Liver (tissue), 9 donors: ENCODE data around the gene C2orf69. TPM values are rescaled to one million over a fixed set of nuclear protein-coding genes. Genes with fewer than 3 reads are reported as not detected.

Experiments used
- DNase-seq: peaks from one replicate; pipeline ENCODE4 v3.0.0-alpha.2; 2017; ENCODE audit warnings: low spot score
- H3K27ac ChIP-seq, 2 donors: one replicate each; pipeline ENCODE4 v1.7.0; 2013; ENCODE audit warnings: inconsistent platforms in 2 of 2, low read length in 2 of 2, control low read depth in 1 of 2, low read depth in 1 of 2, mild to moderate bottlenecking in 1 of 2
- H3K27me3 ChIP-seq, 4 donors: one replicate each; pipeline versions ENCODE4 v1.6.1 to v1.7.0; 2013; ENCODE audit warnings: low read length in 3 of 4, inconsistent platforms in 1 of 4, mild to moderate bottlenecking in 1 of 4, moderate library complexity in 1 of 4; ENCODE audit not compliant: control insufficient read depth in 4 of 4, insufficient read depth in 4 of 4
- H3K36me3 ChIP-seq, 4 donors: one replicate each; pipeline versions ENCODE4 v1.6.1 to v1.7.0; 2013; ENCODE audit warnings: low read length in 3 of 4, mild to moderate bottlenecking in 3 of 4, low read depth in 1 of 4, moderate library complexity in 1 of 4; ENCODE audit not compliant: control insufficient read depth in 4 of 4, insufficient read depth in 3 of 4
- H3K4me1 ChIP-seq, 4 donors: one replicate each; pipeline versions ENCODE4 v1.6.1 to v1.7.0; 2013; ENCODE audit warnings: low read length in 3 of 4, mild to moderate bottlenecking in 3 of 4, moderate library complexity in 1 of 4; ENCODE audit not compliant: control insufficient read depth in 4 of 4, insufficient read depth in 4 of 4
- H3K4me3 ChIP-seq, 3 donors: one replicate each; pipeline versions ENCODE4 v1.6.1 to v1.7.0; 2013; ENCODE audit warnings: low read length in 3 of 3, control low read depth in 1 of 3, low read depth in 1 of 3, mild to moderate bottlenecking in 1 of 3
- H3K9ac ChIP-seq, 2 donors: one replicate each; pipeline ENCODE4 v1.7.0; 2013; ENCODE audit warnings: low read length in 2 of 2, mild to moderate bottlenecking in 2 of 2, moderate library complexity in 2 of 2, control low read depth in 1 of 2, low read depth in 1 of 2
- H3K9me3 ChIP-seq, 4 donors: one replicate each; pipeline versions ENCODE4 v1.6.1 to v1.7.0; 2013; ENCODE audit warnings: low read length in 3 of 4; ENCODE audit not compliant: control insufficient read depth in 4 of 4
- ATF3 ChIP-seq: IDR thresholded peaks from 2 replicates; pipeline ENCODE4 v1.6.1; 2016; ENCODE audit warnings: antibody characterized with exemption
- FOXA2 ChIP-seq: IDR thresholded peaks from 2 replicates; pipeline ENCODE4 v1.6.1; 2016; ENCODE audit warnings: antibody characterized with exemption
- GABPA ChIP-seq, 2 donors: IDR thresholded peaks in 1 of 2; conservative IDR thresholded peaks in 1 of 2; 2 replicates each; pipeline ENCODE4 v1.6.1; 2016; ENCODE audit warnings: antibody characterized with exemption in 2 of 2, mild to moderate bottlenecking in 1 of 2, moderate library complexity in 1 of 2
- HNF4A ChIP-seq, 2 donors: conservative IDR thresholded peaks; 2 replicates each; pipeline ENCODE4 v1.6.1; 2016; ENCODE audit warnings: antibody characterized with exemption in 2 of 2, mild to moderate bottlenecking in 2 of 2
- HNF4G ChIP-seq: IDR thresholded peaks from 2 replicates; pipeline ENCODE4 v1.6.1; 2016; ENCODE audit warnings: antibody characterized with exemption
- JUND ChIP-seq, 2 donors: IDR thresholded peaks; 2 replicates each; pipeline ENCODE4 v1.6.1; 2016; ENCODE audit warnings: antibody characterized with exemption in 2 of 2
- MAX ChIP-seq: IDR thresholded peaks from 2 replicates; pipeline ENCODE4 v1.6.1; 2016; ENCODE audit warnings: antibody characterized with exemption
- NR2F2 ChIP-seq: IDR thresholded peaks from 2 replicates; pipeline ENCODE4 v1.6.1; 2016; ENCODE audit warnings: antibody characterized with exemption
- RXRA ChIP-seq, 2 donors: IDR thresholded peaks; 2 replicates each; pipeline ENCODE4 v1.6.1; 2017 to 2018; ENCODE audit warnings: antibody characterized with exemption in 2 of 2, mild to moderate bottlenecking in 1 of 2
- SP1 ChIP-seq: IDR thresholded peaks from 2 replicates; pipeline ENCODE4 v1.6.1; 2018; ENCODE audit warnings: antibody characterized with exemption, mild to moderate bottlenecking
- TAF1 ChIP-seq: conservative IDR thresholded peaks from 2 replicates; pipeline ENCODE4 v1.6.1; 2016; ENCODE audit warnings: antibody characterized with exemption, mild to moderate bottlenecking
- ZBTB33 ChIP-seq: IDR thresholded peaks from 2 replicates; pipeline ENCODE4 v1.6.1; 2016; ENCODE audit warnings: antibody characterized with exemption
- WGBS: extraction: QIAGEN DNeasy Blood & Tissue Kit; methylation state at CpG from one replicate; pipeline ENCODE4 v1.1.7; 2013; 5-methylcytosine and 5-hydroxymethylcytosine counted together
- polyA plus RNA-seq, 2 donors: library from polyadenylated mRNA; stranded (reverse) in 1 of 2; unstranded in 1 of 2; fragments of 200-250 nt in 1 of 2; fragments of >200 nt in 1 of 2; fragmentation: Nextera tagmentation in 1 of 2; extraction: Ambion mirVana in 1 of 2; gene quantifications; one replicate each; pipeline versions ENCODE4 v1.2.1 to v1.2.3, GENCODE V29; 2013 to 2015
- total RNA-seq, 2 donors: library from RNA; depleted of rRNA; stranded (reverse); fragments of >200 nt; gene quantifications; one replicate each; pipeline ENCODE4 v1.2.3, GENCODE V29; 2014
- TF ChIP-seq, protein P1 (sequence below): fragments of 150-350 bp; IDR thresholded peaks from 2 replicates; pipeline ENCODE4 v1.5.1; 2017; ENCODE audit warnings: improper control_type of control experiment, low read depth, low read length; ENCODE audit not compliant: missing input control
- TF ChIP-seq, protein P2 (sequence below): IDR thresholded peaks from 2 replicates; pipeline ENCODE4 v1.6.1; 2016; ENCODE audit warnings: antibody characterized with exemption, mild to moderate bottlenecking
- donor health status: healthy.
- donor health status: healthy.
- donor health status: healthy.
- donor health status: healthy.
- donor health status: healthy.

Gene C2orf69
- total and polyA plus RNA-seq, 4 donors, result 4.3 to 9.1 (median 6.2) TPM

DNA sequence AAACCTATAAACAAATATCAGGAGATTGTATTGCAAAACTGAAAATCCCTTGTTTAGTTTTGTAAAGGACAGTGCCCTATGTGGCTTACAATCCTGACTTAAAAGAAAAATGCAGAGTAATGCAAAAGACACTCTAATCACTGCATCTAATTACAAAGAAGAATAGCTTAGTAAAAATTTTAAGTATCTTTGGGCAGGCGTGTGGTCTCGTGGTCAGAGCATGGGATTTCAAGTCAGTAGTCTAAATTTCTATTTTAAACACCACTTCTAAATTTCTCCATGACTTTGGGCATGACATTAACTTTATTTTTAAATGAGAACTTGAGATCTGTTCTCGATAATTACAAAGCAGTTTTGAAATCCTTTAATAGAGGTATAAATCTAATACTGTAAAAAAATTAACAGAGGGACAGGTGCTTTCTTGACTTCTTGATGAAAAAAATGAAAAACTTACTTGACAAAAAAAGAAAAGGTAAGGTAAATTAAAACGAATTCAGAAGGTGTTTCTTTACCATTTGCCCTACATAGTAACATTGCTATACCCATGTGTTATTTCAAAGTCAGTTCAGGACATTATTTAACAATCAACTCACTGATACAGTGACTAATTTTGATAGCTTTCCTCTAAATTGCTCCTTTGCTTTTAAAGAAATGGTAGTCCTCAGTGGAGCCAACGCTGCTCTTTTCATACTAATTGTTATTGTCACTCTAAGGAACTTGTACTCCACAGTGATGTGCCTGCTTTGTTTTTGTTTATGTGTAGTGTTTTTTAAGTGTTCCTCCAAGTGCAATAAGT lies 42.5 kb upstream of the C2orf69 start:
- no peak overlapping the region for H3K9ac ChIP-seq
- WGBS, result 77% methylated on average over 5 of the region's 5 CpGs
- H3K9me3 ChIP-seq, result no peaks in the 10 kb centered on the region
- no peak overlapping the region for H3K4me3 ChIP-seq
- H3K4me1 ChIP-seq, result no peaks in the 10 kb centered on the region
- H3K27ac ChIP-seq, result no peak overlapping the region
- no peak for TF ChIP-seq HNF4A (conservative IDR thresholded peaks at IDR 0.05)
- no peak for TF ChIP-seq ZBTB33
- no peak for TF ChIP-seq ATF3
- TF ChIP-seq HNF4G, result no peak
- TF ChIP-seq SP1, result no peak
- TF ChIP-seq GABPA (IDR thresholded peaks at IDR 0.05 in 1 of 2, conservative IDR thresholded peaks at IDR 0.05 in 1 of 2), result no peak
- TF ChIP-seq FOXA2, result no peak
- no peak for TF ChIP-seq MAX
- TF ChIP-seq, protein P1, sequence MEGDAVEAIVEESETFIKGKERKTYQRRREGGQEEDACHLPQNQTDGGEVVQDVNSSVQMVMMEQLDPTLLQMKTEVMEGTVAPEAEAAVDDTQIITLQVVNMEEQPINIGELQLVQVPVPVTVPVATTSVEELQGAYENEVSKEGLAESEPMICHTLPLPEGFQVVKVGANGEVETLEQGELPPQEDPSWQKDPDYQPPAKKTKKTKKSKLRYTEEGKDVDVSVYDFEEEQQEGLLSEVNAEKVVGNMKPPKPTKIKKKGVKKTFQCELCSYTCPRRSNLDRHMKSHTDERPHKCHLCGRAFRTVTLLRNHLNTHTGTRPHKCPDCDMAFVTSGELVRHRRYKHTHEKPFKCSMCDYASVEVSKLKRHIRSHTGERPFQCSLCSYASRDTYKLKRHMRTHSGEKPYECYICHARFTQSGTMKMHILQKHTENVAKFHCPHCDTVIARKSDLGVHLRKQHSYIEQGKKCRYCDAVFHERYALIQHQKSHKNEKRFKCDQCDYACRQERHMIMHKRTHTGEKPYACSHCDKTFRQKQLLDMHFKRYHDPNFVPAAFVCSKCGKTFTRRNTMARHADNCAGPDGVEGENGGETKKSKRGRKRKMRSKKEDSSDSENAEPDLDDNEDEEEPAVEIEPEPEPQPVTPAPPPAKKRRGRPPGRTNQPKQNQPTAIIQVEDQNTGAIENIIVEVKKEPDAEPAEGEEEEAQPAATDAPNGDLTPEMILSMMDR, result no peak
- no peak for TF ChIP-seq TAF1
- TF ChIP-seq, protein P2, sequence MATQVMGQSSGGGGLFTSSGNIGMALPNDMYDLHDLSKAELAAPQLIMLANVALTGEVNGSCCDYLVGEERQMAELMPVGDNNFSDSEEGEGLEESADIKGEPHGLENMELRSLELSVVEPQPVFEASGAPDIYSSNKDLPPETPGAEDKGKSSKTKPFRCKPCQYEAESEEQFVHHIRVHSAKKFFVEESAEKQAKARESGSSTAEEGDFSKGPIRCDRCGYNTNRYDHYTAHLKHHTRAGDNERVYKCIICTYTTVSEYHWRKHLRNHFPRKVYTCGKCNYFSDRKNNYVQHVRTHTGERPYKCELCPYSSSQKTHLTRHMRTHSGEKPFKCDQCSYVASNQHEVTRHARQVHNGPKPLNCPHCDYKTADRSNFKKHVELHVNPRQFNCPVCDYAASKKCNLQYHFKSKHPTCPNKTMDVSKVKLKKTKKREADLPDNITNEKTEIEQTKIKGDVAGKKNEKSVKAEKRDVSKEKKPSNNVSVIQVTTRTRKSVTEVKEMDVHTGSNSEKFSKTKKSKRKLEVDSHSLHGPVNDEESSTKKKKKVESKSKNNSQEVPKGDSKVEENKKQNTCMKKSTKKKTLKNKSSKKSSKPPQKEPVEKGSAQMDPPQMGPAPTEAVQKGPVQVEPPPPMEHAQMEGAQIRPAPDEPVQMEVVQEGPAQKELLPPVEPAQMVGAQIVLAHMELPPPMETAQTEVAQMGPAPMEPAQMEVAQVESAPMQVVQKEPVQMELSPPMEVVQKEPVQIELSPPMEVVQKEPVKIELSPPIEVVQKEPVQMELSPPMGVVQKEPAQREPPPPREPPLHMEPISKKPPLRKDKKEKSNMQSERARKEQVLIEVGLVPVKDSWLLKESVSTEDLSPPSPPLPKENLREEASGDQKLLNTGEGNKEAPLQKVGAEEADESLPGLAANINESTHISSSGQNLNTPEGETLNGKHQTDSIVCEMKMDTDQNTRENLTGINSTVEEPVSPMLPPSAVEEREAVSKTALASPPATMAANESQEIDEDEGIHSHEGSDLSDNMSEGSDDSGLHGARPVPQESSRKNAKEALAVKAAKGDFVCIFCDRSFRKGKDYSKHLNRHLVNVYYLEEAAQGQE, result no peak
- TF ChIP-seq JUND (IDR thresholded peaks at IDR 0.05), result no peak
- no peak for TF ChIP-seq RXRA (IDR thresholded peaks at IDR 0.05)
- no peak for TF ChIP-seq NR2F2
- no peaks in the 10 kb centered on the region for H3K27me3 ChIP-seq
- no peak for DNase-seq
- H3K36me3 ChIP-seq, result no peaks in the 10 kb centered on the region

GRCh38 chr2:199869227-199869541 lies 41.9 kb upstream of the C2orf69 start:
- 88% methylated on average over 1 of the region's 1 CpG for WGBS
- Histone ChIP-seq H3K9me3 (peaks cover 3 to 4% (median 4%) of the 10 kb centered on the region in 4 donors), H3K9ac (no peak overlapping the region), H3K27me3 (no peaks in the 10 kb centered on the region), H3K36me3 (no peaks in the 10 kb centered on the region), H3K27ac (no peak overlapping the region), H3K4me3 (no peak overlapping the region), H3K4me1 (no peaks in the 10 kb centered on the region)
- no peak for DNase-seq
- TF ChIP-seq, protein P1, result no peak
